Neural crest cell (in vitro differentiated cells): ENCODE measurements around the gene NXT1. TPM values are rescaled to one million over a fixed set of nuclear protein-coding genes. Genes with fewer than 3 reads are reported as not detected.

Experiments
- DNase-seq: peaks from one replicate; pipeline ENCODE4 v3.0.0; 2021; ENCODE audit warnings: low read depth, mixed read lengths, low spot score
- H3K27ac Mint-ChIP-seq: one replicate; pipeline ENCODE4 v1.8.0; 2021; ENCODE audit warnings: mild to moderate bottlenecking, mixed read lengths; ENCODE audit not compliant: unreplicated experiment
- H3K27me3 Mint-ChIP-seq: 2 replicates; pipeline ENCODE4 v1.8.0; 2021; ENCODE audit warnings: low read depth, mild to moderate bottlenecking, mixed read lengths
- H3K36me3 Mint-ChIP-seq: 2 replicates; pipeline ENCODE4 v1.8.0; 2021; ENCODE audit warnings: low read depth, mild to moderate bottlenecking, mixed read lengths
- H3K4me1 Mint-ChIP-seq: 2 replicates; pipeline ENCODE4 v1.8.0; 2021; ENCODE audit warnings: mixed read lengths
- H3K4me3 Mint-ChIP-seq: one replicate; pipeline ENCODE4 v1.8.0; 2021; ENCODE audit warnings: mild to moderate bottlenecking, mixed read lengths
- H3K9me3 Mint-ChIP-seq: 2 replicates; pipeline ENCODE4 v1.8.0; 2021; ENCODE audit warnings: mixed read lengths
- total RNA-seq: library from RNA; stranded (reverse); gene quantifications from 2 replicates; pipeline ENCODE4 v1.2.1, GENCODE V29; 2021
- TF ChIP-seq, protein P1 (sequence below): fragments of 200-600 bp; sonication (generic); conservative IDR thresholded peaks from 2 replicates; pipeline ENCODE4 v1.5.0; 2021; ENCODE audit warnings: antibody characterized with exemption, mild to moderate bottlenecking

The NXT1 gene
- total RNA-seq, 1 donor from 2014 or later, result 33.9 TPM

DNA sequence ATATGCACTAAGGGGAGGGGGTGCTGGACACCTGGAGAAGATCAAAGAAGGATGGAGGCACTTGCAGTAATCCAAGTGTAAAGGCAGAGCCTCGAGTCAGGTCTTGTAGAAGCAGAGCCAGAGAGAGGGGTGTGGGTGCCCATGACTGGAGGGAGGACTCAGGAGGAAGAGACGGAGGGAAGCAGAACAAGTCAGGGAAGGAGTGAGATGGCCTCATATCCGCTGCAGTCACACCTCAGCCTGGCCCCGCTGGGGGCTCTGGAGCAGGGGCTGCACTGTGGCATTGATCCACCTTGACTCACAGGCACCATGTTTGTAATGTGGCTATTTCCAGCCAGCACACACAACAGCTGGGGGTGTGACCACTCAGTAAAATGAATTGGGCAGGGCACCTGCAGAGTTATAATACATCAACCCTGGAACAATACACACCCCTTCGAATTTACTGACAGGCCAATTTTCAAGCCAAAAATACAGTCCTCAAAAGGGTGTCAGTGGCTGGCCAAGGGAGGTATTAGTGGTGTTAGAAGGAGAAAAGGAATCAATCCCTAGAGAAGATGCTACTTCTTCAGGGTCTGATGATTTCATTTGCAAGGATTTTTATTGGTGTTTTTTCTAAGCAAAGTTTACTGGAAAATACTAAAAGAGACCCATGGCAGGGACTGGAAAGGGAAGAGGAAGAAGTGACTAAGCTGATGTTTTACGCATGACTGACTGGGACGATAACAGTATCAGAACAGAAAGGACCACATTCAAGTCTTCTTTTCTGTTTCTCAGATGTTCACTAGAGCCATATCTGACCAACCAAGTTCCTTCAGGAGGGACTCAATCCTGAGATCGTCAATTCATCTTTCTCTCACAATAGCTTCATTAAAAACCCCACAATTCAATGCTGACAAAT, 18.9 kb upstream of the NXT1 start:
- H3K4me1 Mint-ChIP-seq, result no peaks in the 10 kb centered on the region
- no peak overlapping the region for H3K4me3 Mint-ChIP-seq
- no peaks in the 10 kb centered on the region for H3K9me3 Mint-ChIP-seq
- no peak overlapping the region for H3K27ac Mint-ChIP-seq
- no peak for DNase-seq
- no peaks in the 10 kb centered on the region for H3K27me3 Mint-ChIP-seq
- TF ChIP-seq, protein P1, sequence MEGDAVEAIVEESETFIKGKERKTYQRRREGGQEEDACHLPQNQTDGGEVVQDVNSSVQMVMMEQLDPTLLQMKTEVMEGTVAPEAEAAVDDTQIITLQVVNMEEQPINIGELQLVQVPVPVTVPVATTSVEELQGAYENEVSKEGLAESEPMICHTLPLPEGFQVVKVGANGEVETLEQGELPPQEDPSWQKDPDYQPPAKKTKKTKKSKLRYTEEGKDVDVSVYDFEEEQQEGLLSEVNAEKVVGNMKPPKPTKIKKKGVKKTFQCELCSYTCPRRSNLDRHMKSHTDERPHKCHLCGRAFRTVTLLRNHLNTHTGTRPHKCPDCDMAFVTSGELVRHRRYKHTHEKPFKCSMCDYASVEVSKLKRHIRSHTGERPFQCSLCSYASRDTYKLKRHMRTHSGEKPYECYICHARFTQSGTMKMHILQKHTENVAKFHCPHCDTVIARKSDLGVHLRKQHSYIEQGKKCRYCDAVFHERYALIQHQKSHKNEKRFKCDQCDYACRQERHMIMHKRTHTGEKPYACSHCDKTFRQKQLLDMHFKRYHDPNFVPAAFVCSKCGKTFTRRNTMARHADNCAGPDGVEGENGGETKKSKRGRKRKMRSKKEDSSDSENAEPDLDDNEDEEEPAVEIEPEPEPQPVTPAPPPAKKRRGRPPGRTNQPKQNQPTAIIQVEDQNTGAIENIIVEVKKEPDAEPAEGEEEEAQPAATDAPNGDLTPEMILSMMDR, result no peak
- no peaks in the 10 kb centered on the region for H3K36me3 Mint-ChIP-seq

DNA sequence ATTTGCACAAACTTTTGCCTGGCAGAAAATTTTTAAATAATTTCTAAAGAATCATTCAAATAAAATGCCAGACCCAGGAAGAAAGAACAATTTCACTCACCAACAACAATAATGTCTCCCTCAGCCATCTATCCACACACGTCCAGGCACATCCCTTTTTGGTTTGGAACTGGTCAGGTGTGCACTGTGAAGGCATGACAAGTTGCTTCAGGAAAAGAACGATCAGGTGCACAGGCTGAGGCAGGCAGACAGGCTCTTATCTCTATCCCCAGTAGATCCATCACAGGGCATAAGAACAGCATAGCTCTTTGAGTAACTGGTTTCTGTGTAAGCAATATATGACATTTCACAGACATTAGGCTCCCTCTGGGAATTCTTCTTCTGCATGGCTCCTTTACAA, 18.1 kb upstream of the NXT1 start:
- Mint-ChIP-seq H3K27me3 (no peaks in the 10 kb centered on the region), H3K9me3 (no peaks in the 10 kb centered on the region), H3K4me3 (no peak overlapping the region), H3K36me3 (no peaks in the 10 kb centered on the region), H3K27ac (no peak overlapping the region), H3K4me1 (peaks cover 4% of the 10 kb centered on the region)
- TF ChIP-seq, protein P1, result no peak
- no peak for DNase-seq

DNA sequence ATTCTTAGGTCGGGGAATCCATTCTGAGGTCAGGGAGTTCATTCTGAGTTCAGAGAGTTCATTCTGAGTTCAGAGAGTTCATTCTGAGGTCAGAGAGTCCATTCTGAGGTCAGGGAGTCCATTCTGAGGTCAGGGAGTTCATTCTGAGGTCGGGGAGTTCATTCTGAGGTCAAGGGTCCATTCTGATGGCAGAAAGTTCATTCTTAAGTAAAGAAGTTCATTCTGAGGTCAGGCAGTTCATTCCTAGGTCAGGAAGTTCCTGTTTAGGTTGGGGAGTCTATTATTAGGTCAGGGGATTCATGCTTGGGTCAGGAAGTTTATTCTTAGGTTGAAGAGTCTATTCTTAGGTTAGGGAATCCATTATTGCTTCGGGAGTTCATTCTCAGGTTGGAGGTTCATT, 16.5 kb upstream of the NXT1 start:
- H3K4me1 Mint-ChIP-seq, result peaks cover 4% of the 10 kb centered on the region
- no peak overlapping the region for H3K4me3 Mint-ChIP-seq
- no peak for DNase-seq
- H3K9me3 Mint-ChIP-seq, result no peaks in the 10 kb centered on the region
- no peak overlapping the region for H3K27ac Mint-ChIP-seq
- TF ChIP-seq, protein P1, result no peak
- no peaks in the 10 kb centered on the region for H3K36me3 Mint-ChIP-seq
- H3K27me3 Mint-ChIP-seq, result no peaks in the 10 kb centered on the region

DNA sequence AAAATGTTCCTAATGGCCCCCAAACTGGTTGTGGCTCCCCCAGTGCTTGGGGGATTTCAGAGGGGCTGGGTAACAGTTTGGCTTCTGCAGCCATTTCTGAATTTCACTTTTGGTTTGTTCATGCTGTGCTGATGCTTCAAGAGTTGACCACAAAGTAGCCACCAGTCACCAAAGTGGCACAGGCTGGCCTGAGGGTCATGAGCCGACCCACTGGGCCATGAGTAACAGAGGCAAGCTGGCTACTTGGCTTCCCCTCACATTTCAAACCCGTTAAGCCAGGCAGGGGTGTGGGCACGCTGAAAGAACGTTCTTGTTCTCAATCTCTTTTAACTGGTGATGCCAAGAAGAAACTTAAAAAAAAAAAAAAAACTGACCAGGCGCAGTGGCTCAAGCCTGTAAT, 15.1 kb upstream of the NXT1 start:
- Mint-ChIP-seq H3K4me3 (no peak overlapping the region), H3K27me3 (no peaks in the 10 kb centered on the region), H3K27ac (no peak overlapping the region), H3K36me3 (no peaks in the 10 kb centered on the region), H3K9me3 (no peaks in the 10 kb centered on the region), H3K4me1 (peaks cover 4% of the 10 kb centered on the region)
- TF ChIP-seq, protein P1, result no peak
- no peak for DNase-seq

DNA sequence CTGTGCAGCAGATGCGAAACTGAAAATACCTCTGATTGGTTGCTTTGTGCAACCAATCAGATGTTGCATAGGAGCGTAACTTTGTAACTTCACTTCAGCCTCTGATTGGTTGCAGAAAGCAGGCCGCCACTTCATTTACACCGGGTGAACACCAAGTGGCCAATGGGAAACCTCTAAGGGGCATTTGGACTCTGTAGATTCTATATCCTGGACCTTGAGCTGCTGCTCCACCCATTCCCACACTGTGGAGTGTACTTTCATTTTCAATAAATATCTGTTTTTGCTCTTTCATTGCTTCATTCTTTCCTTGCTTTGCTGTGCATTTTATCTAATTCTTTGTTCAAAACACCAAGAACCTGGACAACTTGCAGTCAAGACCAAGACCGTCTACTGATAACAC, 14.1 kb upstream of the NXT1 start:
- no peak overlapping the region for H3K4me3 Mint-ChIP-seq
- no peak for DNase-seq
- TF ChIP-seq, protein P1, result no peak
- no peaks in the 10 kb centered on the region for H3K36me3 Mint-ChIP-seq
- H3K9me3 Mint-ChIP-seq, result no peaks in the 10 kb centered on the region
- H3K4me1 Mint-ChIP-seq, result peaks cover 4% of the 10 kb centered on the region
- H3K27ac Mint-ChIP-seq, result no peak overlapping the region
- H3K27me3 Mint-ChIP-seq, result no peaks in the 10 kb centered on the region
